Stimulated activated naive B cell treated with anti-CD40 and anti-IgM and Interleukin-4, amounts not matched to agents 10 μg/mL and 1 μg/mL and 100 μg/mL, for 72 hours (primary cell): ENCODE results near the gene TASL.
"Not testable (repeated sequence)": the region's sequence is repeated elsewhere in the genome, so short reads cannot be mapped to it uniquely, and the experiment has no call there.

ENCODE experiments used
- ATAC-seq, 2 donors: fragments of 150-1000 bp; cut with Tn5 transposase; replicated peaks; 2 replicates each; pipeline ENCODE4 v1.10.0; 2021; ENCODE audit warnings: moderate library complexity in 1 of 2
- DNase-seq: peaks from one replicate; pipeline ENCODE4 v3.0.0; 2021
- H3K27ac Mint-ChIP-seq: one replicate; pipeline ENCODE4 v1.8.0; 2022; ENCODE audit warnings: mild to moderate bottlenecking, mixed read lengths
- H3K27me3 Mint-ChIP-seq, 2 donors: one replicate each; pipeline ENCODE4 v1.8.0; 2022; ENCODE audit warnings: mixed read lengths in 2 of 2
- H3K36me3 Mint-ChIP-seq, 2 donors: one replicate each; pipeline ENCODE4 v1.8.0; 2022; ENCODE audit warnings: mixed read lengths in 2 of 2, mild to moderate bottlenecking in 1 of 2
- H3K4me1 Mint-ChIP-seq, 2 donors: one replicate each; pipeline ENCODE4 v1.8.0; 2022; ENCODE audit warnings: mixed read lengths in 2 of 2, mild to moderate bottlenecking in 1 of 2
- H3K4me3 Mint-ChIP-seq, 2 donors: one replicate each; pipeline ENCODE4 v1.8.0; 2022; ENCODE audit warnings: mild to moderate bottlenecking in 2 of 2, mixed read lengths in 2 of 2, moderate library complexity in 1 of 2
- H3K9me3 Mint-ChIP-seq, 2 donors: one replicate each; pipeline ENCODE4 v1.8.0; 2022; ENCODE audit warnings: mixed read lengths in 2 of 2, mild to moderate bottlenecking in 1 of 2

TASL gene

GRCh38 chrX:30593440-30594200, 16.1 kb upstream of the TASL start:
- peaks cover 36 to 59% of the 10 kb centered on the region in 2 donors for H3K4me1 Mint-ChIP-seq
- H3K9me3 Mint-ChIP-seq = no peaks in the 10 kb centered on the region
- H3K27me3 Mint-ChIP-seq = no peaks in the 10 kb centered on the region
- H3K27ac Mint-ChIP-seq = peak overlapping the region; percentile 62
- peak overlapping the region in 1 of 2 donors; percentile 30 for H3K4me3 Mint-ChIP-seq
- ATAC-seq = no peak
- no peak for DNase-seq
- H3K36me3 Mint-ChIP-seq = no peaks in the 10 kb centered on the region

GRCh38 chrX:30592831-30593230, 15.3 kb upstream of the TASL start:
- Mint-ChIP-seq H3K4me1 (peaks cover 28 to 59% of the 10 kb centered on the region in 2 donors), H3K36me3 (no peaks in the 10 kb centered on the region), H3K27ac (peak overlapping the region; percentile 62), H3K27me3 (no peaks in the 10 kb centered on the region), H3K4me3 (peak overlapping the region in 1 of 2 donors; percentile 32), H3K9me3 (no peaks in the 10 kb centered on the region)
- DNase-seq (no peak), ATAC-seq (no peak)

- Mint-ChIP-seq H3K36me3 (peaks cover 0 to 4% of the 10 kb centered on the region in 2 donors), H3K9me3 (no peaks in the 10 kb centered on the region), H3K4me3 (peak overlapping the region; percentile 30 to 49), H3K4me1 (peaks cover 20 to 52% of the 10 kb centered on the region in 2 donors), H3K27me3 (no peaks in the 10 kb centered on the region), H3K27ac (no peak overlapping the region)
- peak in 1 of 2 donors; percentile 20 for ATAC-seq
- no peak for DNase-seq
Observed at GRCh38 chrX:30590368-30590767, 12.8 kb upstream of the TASL start.

- Mint-ChIP-seq H3K27me3 (no peaks in the 10 kb centered on the region), H3K9me3 (no peaks in the 10 kb centered on the region), H3K36me3 (peaks cover 0 to 4% of the 10 kb centered on the region in 2 donors), H3K27ac (peak overlapping the region; percentile 66), H3K4me1 (peaks cover 20 to 52% of the 10 kb centered on the region in 2 donors), H3K4me3 (peak overlapping the region; percentile 19 to 73)
- ATAC-seq = peak; percentile 80 to 88
- DNase-seq = no peak
Observed at GRCh38 chrX:30589146-30589888, 11.8 kb upstream of the TASL start.

- Mint-ChIP-seq H3K36me3 (peaks cover 0 to 4% of the 10 kb centered on the region in 2 donors), H3K27ac (no peak overlapping the region)
- no peak for ATAC-seq
Observed at GRCh38 chrX:30586516-30586915, 8.9 kb upstream of the TASL start.

GRCh38 chrX:30582664-30583063, 5.1 kb upstream of the TASL start:
- peaks cover 0 to 5% of the 10 kb centered on the region in 2 donors for H3K36me3 Mint-ChIP-seq
- H3K4me3 Mint-ChIP-seq = no peak overlapping the region

More at GRCh38 chrX:30586516-30586915, 8.9 kb upstream of the TASL start:
- peaks cover 14 to 38% of the 10 kb centered on the region in 2 donors for H3K4me1 Mint-ChIP-seq
- H3K4me3 Mint-ChIP-seq = no peak overlapping the region
- peaks cover 0 to under 1% of the 10 kb centered on the region in 2 donors for H3K9me3 Mint-ChIP-seq
- H3K27me3 Mint-ChIP-seq = no peaks in the 10 kb centered on the region
- no peak for DNase-seq

GRCh38 chrX:30580641-30581040, 3.1 kb upstream of the TASL start:
- Mint-ChIP-seq H3K4me3 (no peak overlapping the region), H3K9me3 (peaks cover 3 to 4% of the 10 kb centered on the region in 2 donors), H3K27me3 (no peaks in the 10 kb centered on the region), H3K4me1 (peaks cover 16% of the 10 kb centered on the region in 2 donors), H3K27ac (no peak overlapping the region), H3K36me3 (peaks cover 3 to 7% of the 10 kb centered on the region in 2 donors)
- no peak for ATAC-seq
- DNase-seq = no peak

More at GRCh38 chrX:30582664-30583063, 5.1 kb upstream of the TASL start:
- peaks cover 3 to 4% of the 10 kb centered on the region in 2 donors for H3K9me3 Mint-ChIP-seq
- H3K4me1 Mint-ChIP-seq = peaks cover 10 to 20% of the 10 kb centered on the region in 2 donors
- no peak overlapping the region for H3K27ac Mint-ChIP-seq
- no peaks in the 10 kb centered on the region for H3K27me3 Mint-ChIP-seq
- DNase-seq = no peak
- ATAC-seq = no peak

- peak overlapping the region; percentile 98 for H3K27ac Mint-ChIP-seq
- peak overlapping the region; percentile 86 to 89 for H3K4me3 Mint-ChIP-seq
- ATAC-seq (no peak), DNase-seq (no peak)
- H3K27me3 Mint-ChIP-seq = no peaks in the 10 kb centered on the region
- H3K36me3 Mint-ChIP-seq = peaks cover 13 to 18% of the 10 kb centered on the region in 2 donors
- H3K4me1 Mint-ChIP-seq = peaks cover 22 to 27% of the 10 kb centered on the region in 2 donors
- peaks cover 4 to 8% of the 10 kb centered on the region in 2 donors for H3K9me3 Mint-ChIP-seq
Observed at GRCh38 chrX:30576881-30577280, 685 bp downstream of the TASL start.

GRCh38 chrX:30573125-30573524, 4.4 kb downstream of the TASL start:
- peaks cover 21 to 33% of the 10 kb centered on the region in 2 donors for H3K36me3 Mint-ChIP-seq
- no peak overlapping the region for H3K27ac Mint-ChIP-seq
- ATAC-seq = no peak
- peaks cover 0 to 4% of the 10 kb centered on the region in 2 donors for H3K9me3 Mint-ChIP-seq
- DNase-seq = no peak
- peaks cover 33 to 35% of the 10 kb centered on the region in 2 donors for H3K4me1 Mint-ChIP-seq
- H3K27me3 Mint-ChIP-seq = no peaks in the 10 kb centered on the region
- peak overlapping the region; percentile 52 to 72 for H3K4me3 Mint-ChIP-seq

- Mint-ChIP-seq H3K4me3 (peak overlapping the region; percentile 72 to 77), H3K27me3 (no peaks in the 10 kb centered on the region), H3K9me3 (peaks cover 0 to 4% of the 10 kb centered on the region in 2 donors), H3K27ac (peak overlapping the region; percentile 72), H3K4me1 (peaks cover 34 to 37% of the 10 kb centered on the region in 2 donors), H3K36me3 (peaks cover 22 to 35% of the 10 kb centered on the region in 2 donors)
- ATAC-seq = no peak
- no peak for DNase-seq
Observed at GRCh38 chrX:30572678-30573077, 4.9 kb downstream of the TASL start.

- no peak for DNase-seq
- ATAC-seq = peak; percentile 45 to 48
- Mint-ChIP-seq H3K4me1 (peaks cover 30 to 37% of the 10 kb centered on the region in 2 donors), H3K27ac (no peak overlapping the region), H3K4me3 (no peak overlapping the region), H3K36me3 (peaks cover 22 to 31% of the 10 kb centered on the region in 2 donors), H3K9me3 (peaks cover 0 to 4% of the 10 kb centered on the region in 2 donors), H3K27me3 (no peaks in the 10 kb centered on the region)
Observed at GRCh38 chrX:30572004-30572403, 5.6 kb downstream of the TASL start.

GRCh38 chrX:30570505-30570904, 7.1 kb downstream of the TASL start:
- no peak for DNase-seq
- Mint-ChIP-seq H3K4me3 (no peak overlapping the region), H3K9me3 (peaks cover 0 to 4% of the 10 kb centered on the region in 2 donors), H3K4me1 (peaks cover 28 to 37% of the 10 kb centered on the region in 2 donors), H3K27me3 (no peaks in the 10 kb centered on the region), H3K36me3 (peaks cover 23 to 28% of the 10 kb centered on the region in 2 donors), H3K27ac (no peak overlapping the region)
- ATAC-seq = peak in 1 of 2 donors; percentile 21

- H3K36me3 Mint-ChIP-seq = peaks cover 30 to 36% of the 10 kb centered on the region in 2 donors
- peak; percentile 80 to 84 for ATAC-seq
- H3K27ac Mint-ChIP-seq = peak overlapping the region; percentile 70
- no peak for DNase-seq
- H3K9me3 Mint-ChIP-seq = peaks cover 6% of the 10 kb centered on the region in 2 donors
- H3K4me1 Mint-ChIP-seq = peaks cover 20 to 36% of the 10 kb centered on the region in 2 donors
- no peaks in the 10 kb centered on the region for H3K27me3 Mint-ChIP-seq
- H3K4me3 Mint-ChIP-seq = peak overlapping the region; percentile 7 to 61
Observed at GRCh38 chrX:30568136-30568535, 9.4 kb downstream of the TASL start.

GRCh38 chrX:30563070-30563469, 14.5 kb downstream of the TASL start:
- Mint-ChIP-seq H3K27ac (peak overlapping the region; percentile 65), H3K4me3 (peak overlapping the region in 1 of 2 donors; percentile 51), H3K4me1 (peaks cover 5 to 31% of the 10 kb centered on the region in 2 donors)

More at GRCh38 chrX:30563070-30563469, 14.5 kb downstream of the TASL start:
- DNase-seq, H3K27me3 Mint-ChIP-seq: not testable (repeated sequence)
- peaks cover 46 to 53% of the 10 kb centered on the region in 2 donors for H3K36me3 Mint-ChIP-seq
- H3K9me3 Mint-ChIP-seq = peaks cover 8 to 12% of the 10 kb centered on the region in 2 donors
- ATAC-seq = peak in 1 of 2 donors; percentile 23
